ENCODE measurements around the gene ANAPC13. TPM values are rescaled to one million over a fixed set of nuclear protein-coding genes. Genes with fewer than 3 reads are reported as not detected.

The ANAPC13 gene
- total RNA-seq, 1 donor from 2014 or later, result 85.6 TPM

DNA sequence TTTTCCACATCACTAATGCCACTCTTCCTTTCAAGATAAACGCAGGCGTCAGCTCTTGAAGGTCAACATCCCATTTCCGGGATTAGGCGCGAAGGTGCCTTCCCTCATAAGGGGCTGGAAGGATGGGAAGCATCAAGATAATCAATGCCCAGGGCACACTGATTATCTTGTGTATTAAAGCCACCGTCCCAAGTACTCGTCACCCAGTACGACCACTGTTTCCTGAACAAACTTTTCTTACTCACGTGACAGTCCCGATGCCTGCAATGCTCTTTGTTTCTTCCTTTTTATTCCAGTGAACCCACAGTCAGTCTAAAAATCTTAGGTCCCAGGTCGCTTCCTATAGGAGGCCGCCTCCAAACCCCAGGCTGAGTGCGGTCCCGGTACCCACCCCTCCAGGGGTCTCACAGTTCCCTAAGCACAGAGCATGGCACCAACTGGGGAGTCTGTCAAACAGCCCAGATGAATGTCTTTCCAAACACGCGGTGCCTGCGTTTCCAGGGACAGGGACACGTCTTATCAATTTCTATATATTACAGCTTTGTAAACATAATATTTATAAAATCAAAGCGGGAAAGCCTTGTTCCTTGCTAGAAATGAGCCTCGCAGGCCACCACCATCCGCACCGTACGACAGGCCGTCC is 589 bp downstream of the ANAPC13 start:
- DNase-seq (ENCODE audit: low spot score), result no peak
- intact Hi-C loops (cut with DNase I), result loop anchor here (10.0 kb wide), 1 partner anchor 680 kb away; the partner anchor contains the start of gene SRPRB

DNA sequence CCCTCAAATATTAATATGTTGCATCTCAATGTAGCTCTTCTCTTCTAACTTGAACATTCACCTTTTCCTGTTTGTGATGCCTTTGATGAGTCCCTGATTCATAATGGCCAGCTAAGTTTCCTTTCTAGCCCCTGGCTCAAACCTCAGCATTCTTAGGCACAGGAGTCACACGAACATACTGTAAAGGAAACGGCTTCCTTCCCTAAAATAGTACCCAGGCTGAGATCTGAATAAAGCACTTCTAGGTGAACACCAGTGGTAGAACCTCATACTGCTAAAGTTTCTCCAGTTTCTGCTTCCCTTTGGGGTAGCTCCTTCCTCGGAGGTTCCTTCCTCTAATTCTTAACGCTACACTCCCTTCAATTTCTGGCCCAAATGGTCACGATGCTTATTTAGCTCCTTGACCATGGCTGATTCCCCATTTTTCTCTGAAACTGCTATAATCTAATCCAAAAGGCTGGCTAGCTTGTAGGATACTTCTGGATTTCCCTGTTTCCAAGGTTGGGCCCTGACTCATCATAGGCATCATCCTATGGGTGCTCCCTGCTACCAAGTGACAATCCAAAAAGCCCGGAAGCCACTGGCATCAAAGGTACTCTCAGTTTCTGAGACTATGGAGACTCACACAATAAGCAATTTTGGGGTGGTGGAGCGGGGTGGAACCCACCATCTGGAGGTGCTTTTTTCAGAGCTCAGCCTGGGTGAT is 2.4 kb downstream of the ANAPC13 start:
- DNase-seq (ENCODE audit: low spot score), result no peak
- intact Hi-C loops (cut with DNase I), result loop anchor here (10.0 kb wide), 1 partner anchor 679 kb away; the partner anchor contains the start of gene SRPRB

DNA sequence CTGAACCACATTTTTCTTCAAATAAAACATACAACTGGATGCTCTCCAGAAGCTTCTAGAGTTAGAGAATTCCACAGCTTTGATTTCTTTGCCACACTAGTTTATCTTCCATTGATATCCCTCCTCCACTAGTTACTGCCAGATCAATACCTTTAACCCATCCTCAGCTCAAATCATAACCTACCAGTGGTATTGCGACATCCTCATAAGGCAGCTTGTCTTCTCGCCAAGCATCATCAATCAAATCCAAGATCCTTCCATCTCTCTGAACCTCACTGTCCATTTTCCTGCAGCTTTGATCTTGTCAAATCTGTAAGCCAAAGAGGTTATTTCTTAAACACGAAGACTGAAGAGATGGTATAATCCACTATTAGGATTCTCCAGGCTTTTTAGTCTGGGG is 3.2 kb downstream of the ANAPC13 start:
- intact Hi-C loops (cut with DNase I), result loop anchor here (10.0 kb wide), 1 partner anchor 678 kb away; the partner anchor contains the start of gene SRPRB
- no peak for DNase-seq (ENCODE audit: low spot score)

DNA sequence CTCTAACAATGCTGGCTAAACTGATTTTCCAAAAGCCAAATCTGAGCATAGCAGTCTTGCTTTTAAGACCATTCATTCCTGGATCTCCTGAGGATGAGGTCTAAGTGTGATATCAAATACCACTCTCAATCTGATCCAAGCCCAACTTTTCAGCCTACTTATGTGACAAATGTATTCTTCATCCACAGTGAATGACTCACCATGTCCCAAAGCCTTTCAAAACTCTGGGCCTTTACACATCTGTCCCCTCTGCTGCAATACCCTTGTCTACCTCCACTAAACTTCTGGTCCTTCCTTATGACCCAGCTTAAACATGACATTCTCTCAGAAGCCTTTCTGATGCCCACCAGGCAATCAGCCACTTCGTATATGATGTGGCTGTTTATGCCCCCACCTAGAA is 4.6 kb downstream of the ANAPC13 start:
- intact Hi-C loops (cut with DNase I), result loop anchor here (10.0 kb wide), 1 partner anchor 676 kb away; the partner anchor contains the start of gene SRPRB
- DNase-seq (ENCODE audit: low spot score), result no peak

DNA sequence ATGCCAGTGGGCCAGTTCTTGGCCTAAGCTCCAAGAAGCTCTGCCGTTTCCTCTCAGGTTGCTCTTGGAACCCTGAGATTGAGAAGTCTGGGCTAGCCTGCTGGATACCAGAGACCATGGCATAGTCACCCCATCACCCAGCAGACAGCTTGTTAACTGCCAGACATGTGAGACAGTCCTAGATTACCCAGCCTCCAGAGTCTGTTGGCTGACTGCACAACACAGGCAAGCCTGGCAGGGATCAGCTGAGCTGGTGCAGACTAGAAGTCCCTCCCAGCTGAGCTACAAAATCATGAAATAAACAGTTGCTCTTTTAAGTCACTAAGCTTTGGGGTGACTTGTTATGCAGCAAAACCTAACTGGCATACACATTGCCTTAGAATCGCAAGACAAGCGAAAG is 5.2 kb downstream of the ANAPC13 start:
- DNase-seq (ENCODE audit: low spot score), result no peak
- intact Hi-C loops (cut with DNase I), result loop anchor here (10.0 kb wide), 1 partner anchor 676 kb away; the partner anchor contains the start of gene SRPRB

DNA sequence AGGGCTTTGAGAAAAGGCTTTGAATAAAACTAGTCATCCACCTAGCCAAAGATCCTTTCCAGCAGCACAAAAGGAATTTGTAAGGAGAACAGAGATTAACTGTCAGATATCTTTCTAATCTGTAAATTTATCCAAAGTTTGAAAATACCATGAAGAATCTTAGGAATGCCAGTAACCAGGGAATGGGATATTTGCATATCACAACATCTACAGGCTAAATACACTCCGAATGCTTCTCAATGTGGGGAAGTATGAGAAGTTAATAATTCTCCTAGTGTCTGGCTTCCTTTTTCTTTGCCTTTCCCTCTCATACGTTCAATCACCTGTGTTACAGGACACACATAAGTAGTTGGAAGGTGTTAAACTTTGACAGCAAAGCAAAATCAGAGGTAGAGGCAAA is 7.8 kb downstream of the ANAPC13 start:
- intact Hi-C loops (cut with DNase I), result loop anchor here (2.0 kb wide), 2 partner anchors 103 to 265 kb away; partner anchors contain the start of gene AMOTL2
- DNase-seq (ENCODE audit: low spot score), result no peak

DNA sequence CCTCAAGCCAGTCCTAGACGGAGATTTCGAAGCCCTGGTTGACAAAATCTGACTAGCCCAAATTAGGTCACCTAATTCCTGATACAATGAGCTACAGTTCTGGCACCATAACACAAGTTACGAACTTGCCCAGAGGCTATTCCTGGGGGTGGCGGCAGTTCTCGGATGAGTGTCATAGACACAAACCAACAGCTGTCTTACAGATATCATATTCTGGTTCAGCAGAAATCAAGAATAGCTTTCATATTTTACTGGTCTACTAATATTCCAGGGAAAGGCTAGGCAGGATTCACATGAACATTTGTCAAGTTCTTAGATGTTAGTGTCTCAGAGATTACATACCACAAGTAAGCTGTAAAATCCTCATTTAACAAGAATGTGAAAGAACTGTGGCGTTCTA is 8.8 kb downstream of the ANAPC13 start:
- intact Hi-C loops (cut with DNase I), result loop anchor here (2.0 kb wide), 1 partner anchor 102 kb away; the partner anchor contains the start of gene AMOTL2
- no peak for DNase-seq (ENCODE audit: low spot score)

DNA sequence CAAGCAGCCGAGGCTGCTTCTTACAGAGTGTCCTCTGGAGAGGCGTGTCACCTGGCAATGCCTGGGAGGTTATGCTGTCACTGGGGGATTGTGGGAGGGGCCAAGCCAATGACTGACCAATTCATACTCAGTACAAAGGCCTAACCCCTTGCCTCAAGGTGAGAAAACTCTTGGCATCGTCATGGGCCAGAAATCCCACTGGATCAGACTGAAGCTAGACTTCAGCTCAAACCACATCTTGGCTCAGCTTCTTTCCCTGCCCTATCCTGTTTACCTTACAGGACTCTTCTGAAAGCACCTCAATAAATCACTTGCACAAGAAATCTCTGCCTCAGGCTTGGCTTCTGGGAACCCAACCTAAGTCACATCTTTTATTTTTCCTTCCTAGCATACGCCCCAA is 9.5 kb downstream of the ANAPC13 start:
- no peak for DNase-seq (ENCODE audit: low spot score)
- intact Hi-C loops (cut with DNase I), result loop anchor here (2.0 kb wide), 1 partner anchor 102 kb away; the partner anchor contains the start of gene AMOTL2

DNA sequence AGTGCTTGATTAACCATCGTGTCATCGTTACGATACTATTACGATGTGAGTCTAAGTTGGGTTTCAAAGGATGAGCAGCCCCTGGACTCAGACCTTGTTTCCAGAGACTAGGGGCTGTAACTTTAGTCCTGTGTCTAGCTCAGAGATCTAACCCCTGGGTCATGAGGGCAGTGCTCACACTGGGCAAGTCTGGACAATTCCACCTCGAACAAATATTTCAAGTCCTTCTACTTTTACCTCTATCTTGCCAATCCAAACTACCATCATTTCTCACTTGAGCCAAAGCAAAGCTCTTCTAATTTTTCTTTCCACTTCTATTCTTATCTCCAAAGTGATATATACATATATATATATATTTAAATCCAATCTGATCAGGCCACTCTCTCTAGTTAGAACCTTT is 10.8 kb downstream of the ANAPC13 start:
- DNase-seq (ENCODE audit: low spot score), result no peak
- intact Hi-C loops (cut with DNase I), result loop anchor here (2.0 kb wide), 1 partner anchor 166 kb away; no protein-coding TSS in a partner anchor

DNA sequence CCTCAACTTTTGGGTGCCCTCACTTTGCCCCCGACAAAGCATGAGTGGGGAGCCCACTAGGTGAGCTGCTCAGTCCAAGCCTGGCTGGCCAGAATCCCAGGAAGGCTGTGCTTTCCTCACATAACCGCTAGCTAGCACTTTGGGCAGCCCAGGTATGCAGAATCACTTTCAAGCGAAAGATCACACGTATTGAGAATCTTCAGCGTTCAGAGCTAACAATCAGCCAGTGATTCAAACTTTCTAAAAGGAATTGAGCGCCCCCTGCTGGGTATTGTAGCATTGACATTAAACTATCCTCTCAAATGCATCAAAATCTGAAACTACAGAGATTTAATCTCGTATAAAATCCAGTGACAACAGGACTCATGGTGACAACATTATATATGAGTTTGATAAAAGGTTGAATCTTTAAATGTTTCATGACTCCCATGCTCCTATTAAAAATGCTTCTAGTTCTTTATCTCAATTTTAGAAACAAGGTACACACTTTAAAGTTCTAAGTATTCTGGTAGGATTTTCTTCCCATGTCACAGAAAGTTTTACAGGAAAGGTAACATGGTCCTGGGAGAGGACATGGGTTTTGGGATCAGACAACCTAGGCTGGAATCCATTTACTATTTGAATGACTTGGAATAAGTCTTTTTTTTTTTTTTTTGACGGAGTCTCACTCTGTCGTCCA is 11.8 kb downstream of the ANAPC13 start:
- no peak for DNase-seq (ENCODE audit: low spot score)
- intact Hi-C loops (cut with DNase I), result loop anchor here (2.0 kb wide), 1 partner anchor 165 kb away; no protein-coding TSS in a partner anchor

DNA sequence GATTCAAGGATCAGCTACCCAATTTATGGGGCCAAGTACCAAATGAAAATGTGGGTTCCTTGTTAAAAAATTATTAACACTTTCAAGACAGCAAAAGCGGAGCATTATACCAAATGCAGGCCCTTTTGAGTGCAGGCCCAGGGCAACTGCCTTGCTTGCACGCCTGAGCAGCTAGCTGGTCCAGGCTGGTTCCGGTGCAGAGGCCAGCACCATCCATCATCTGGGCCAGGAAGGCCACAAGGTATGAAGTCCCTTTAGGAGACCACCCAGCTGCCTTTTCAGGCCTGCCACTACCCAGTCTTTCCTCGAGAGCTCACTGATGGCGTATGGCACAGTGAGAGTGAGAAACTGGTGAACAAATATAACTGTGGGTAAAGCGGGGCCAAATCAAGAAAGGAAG is 13.0 kb downstream of the ANAPC13 start:
- intact Hi-C loops (cut with DNase I), result no loop called here
- no peak for DNase-seq (ENCODE audit: low spot score)

DNA sequence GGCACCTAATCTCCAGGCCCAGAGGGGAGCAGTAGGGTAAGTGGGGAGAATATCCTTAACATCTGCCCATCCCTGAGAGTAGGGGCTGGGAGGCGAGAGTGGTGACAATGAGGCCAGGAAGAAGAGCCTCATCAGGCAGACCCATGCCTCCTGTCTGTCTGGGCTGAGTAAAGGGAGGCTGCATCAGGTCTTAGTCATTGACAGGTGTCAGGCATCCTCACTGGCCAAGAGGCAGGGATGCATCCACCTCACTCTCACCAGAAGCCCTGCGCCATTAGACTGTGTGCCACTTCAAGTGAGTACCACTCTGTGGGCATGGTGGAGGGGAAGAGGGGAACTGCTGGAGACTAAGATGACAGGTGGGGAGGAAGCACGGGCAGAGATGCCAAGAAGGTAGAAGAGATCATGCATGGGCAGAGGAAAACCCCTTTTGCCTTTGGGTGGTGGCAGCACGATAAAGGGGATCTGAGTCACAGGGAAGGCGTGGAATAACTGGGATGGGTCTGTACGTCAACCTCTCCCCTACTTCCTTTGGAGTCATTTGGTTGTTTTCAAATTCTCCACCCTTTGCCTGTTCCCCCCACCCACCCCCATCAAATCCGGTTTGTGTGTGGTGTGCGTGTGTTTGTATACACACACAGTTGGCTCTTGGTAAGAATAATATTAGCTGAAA is 14.1 kb downstream of the ANAPC13 start:
- intact Hi-C loops (cut with DNase I), result no loop called here

DNA sequence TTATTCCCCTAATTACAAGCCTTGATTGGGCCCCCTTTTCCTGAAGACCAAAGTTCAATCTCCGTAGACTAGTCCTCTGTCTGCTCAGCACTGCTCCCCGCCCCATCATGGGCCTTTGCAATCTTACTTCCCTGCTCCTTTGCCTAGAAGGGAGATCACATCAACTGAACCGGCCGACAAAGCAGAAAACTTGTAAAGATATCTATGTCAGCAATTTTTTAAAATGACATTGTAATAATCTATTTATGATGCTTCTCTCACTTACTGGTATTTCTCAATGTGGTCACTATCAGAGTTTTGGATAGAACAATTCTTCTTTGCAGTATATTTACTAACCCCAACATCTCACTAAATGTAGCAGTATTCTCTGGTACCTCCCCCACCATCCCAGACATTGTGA is 17.3 kb downstream of the ANAPC13 start:
- no peak for DNase-seq (ENCODE audit: low spot score)
- intact Hi-C loops (cut with DNase I), result no loop called here

More for the DNA sequence above, 14.1 kb downstream of the ANAPC13 start:
- no peak for DNase-seq (ENCODE audit: low spot score)

DNA sequence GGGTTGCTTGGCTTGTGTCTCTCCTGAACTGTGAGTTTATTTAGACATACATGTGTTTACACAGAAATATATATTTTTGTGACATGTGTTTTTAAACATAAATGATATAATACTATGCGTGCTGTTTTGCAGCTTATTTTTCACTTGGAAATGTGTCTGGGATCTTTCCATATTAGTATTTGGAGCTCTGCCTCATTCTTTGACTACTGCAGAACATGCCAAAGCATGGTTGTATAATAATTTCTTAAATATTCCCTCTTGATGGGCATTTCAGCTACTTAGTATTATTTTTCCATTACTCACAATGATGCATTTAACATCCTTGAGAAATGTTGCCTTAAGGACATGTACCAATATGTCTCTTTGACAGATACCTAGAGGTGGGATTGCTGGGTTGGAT is 19.5 kb downstream of the ANAPC13 start:
- intact Hi-C loops (cut with DNase I), result no loop called here
- DNase-seq (ENCODE audit: low spot score), result no peak

DNA sequence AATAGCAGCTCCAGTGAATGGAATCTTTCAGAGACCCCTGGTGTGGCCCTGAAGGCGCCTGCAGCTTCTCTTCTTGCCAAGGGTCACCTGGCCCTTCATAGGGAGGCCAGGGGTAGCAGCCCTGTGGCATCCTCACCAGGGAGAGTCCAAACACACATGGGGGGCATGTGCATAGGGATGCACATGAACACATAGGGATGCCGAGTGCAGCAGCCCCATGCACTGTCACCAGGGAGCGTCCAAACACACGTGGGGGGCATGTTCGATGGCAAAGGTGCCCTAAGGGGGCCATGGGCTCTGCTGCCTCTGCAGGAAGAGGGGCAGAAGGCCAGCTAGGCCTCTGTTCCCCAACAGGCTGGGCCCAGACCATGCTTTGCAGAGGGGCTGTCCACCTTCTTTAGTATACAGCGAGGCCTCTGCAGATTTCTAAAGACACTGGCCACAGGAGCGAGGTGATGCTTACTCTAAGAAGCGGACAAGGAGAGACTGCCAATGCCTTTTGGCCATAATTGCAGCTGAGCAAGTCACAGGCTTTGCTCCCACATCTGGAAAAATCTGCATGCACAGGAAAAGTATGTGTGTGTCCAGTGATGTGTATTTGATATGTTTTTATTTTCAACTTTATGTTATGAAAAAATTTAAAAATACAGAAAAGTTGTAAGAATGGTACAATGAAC is 21.0 kb downstream of the ANAPC13 start:
- no peak for DNase-seq (ENCODE audit: low spot score)
- intact Hi-C loops (cut with DNase I), result loop anchor here (5.0 kb wide), 1 partner anchor 93 kb away; the partner anchor contains the start of gene AMOTL2

DNA sequence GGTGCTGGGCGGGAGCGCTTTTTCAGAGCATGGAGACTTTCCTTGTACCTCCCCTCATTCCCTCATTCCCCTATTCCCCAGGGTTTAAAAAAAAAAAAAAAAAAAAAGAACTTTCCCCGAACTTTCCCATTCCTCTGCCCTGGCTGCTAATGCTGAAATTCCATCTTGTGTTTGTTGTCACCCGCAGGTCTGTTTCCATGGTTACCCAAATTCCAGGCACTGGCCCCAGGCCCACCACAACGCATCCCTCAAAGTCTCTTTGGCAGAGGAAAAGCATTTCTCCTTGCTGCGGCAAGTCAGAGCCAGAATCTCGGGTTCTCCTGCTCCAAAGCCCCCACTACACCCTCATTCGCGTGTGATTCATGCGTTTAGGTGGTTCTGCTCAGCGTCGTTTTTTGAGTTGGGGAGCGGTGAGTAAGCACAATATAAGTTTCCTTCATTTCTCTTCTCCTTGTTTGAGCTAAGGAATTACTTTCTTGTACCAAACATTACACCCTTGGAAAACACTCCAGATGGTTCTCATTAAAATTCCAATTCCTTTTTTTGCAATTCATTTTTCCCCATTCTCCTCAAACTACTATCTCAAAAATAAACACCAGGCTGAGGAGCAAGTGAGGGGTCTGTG is 21.6 kb downstream of the ANAPC13 start:
- DNase-seq (ENCODE audit: low spot score), result no peak
- intact Hi-C loops (cut with DNase I), result loop anchor here (5.0 kb wide), 1 partner anchor 92 kb away; the partner anchor contains the start of gene AMOTL2

DNA sequence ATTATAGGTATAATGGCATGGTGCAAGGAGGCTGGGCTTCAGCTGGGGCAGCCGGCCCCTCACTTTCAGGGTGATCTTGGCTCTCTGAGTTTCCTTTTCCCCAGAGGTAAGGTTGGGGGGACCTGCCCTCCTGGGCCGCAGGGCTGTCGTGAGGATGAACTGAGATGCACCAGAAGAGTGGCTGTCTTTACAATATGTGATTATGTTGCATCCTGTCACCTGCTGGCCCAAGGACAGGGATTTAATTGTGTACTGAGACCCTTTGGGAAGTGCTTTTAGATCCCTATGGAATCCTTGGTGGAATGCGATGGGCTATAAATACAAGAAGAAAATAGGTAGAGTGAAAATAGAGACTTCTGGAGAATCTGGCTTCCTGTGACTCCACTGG is 22.1 kb downstream of the ANAPC13 start:
- intact Hi-C loops (cut with DNase I), result loop anchor here (5.0 kb wide), 1 partner anchor 91 kb away; the partner anchor contains the start of gene AMOTL2

DNA sequence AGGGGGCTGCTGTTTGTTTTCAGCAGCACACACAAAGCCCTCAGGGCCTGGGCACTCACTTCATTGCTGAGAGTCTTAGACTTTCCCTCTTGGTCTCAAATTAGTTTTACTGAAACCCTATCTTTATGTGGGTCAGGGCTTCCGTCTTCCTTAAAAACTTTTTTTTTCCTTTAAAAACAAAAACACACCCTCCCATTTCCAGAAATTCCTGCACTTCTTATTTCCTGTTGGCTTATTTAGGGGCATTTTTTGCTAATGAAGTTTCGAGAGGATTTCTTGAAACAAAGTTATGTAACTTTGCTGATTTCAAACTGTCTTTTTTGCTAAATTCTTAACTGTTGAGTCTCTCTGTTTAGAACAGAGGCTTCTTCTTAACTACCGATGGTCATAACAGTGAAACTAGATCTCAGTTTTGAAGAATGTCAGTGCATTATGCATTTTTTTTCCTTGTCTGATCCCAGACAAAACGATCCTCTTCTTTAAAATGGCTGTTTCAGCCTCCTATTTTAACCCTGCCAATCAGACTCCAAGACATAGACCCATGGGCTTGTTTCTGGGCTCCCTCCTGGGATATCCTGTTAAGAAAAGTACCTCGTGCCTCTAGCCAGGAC is 23.3 kb downstream of the ANAPC13 start:
- DNase-seq (ENCODE audit: low spot score), result no peak
- intact Hi-C loops (cut with DNase I), result loop anchor here (5.0 kb wide), 1 partner anchor 90 kb away; the partner anchor contains the start of gene AMOTL2

More for the DNA sequence above, 22.1 kb downstream of the ANAPC13 start:
- no peak for DNase-seq (ENCODE audit: low spot score)
